WTC11 (cell line): ENCODE results near the gene ASB1. TPM values are rescaled to one million over a fixed set of nuclear protein-coding genes. Genes with fewer than 3 reads are reported as not detected.
A peak's percentile ranks its signal among the peaks of the same experiment; 100 is the strongest.

ENCODE experiments used
- ATF1 ChIP-seq: sonication (generic); formaldehyde crosslinking; IDR thresholded peaks from 2 replicates; pipeline ENCODE4 v1.8.1; 2023; ENCODE audit warnings: mild to moderate bottlenecking, moderate library complexity, missing genetic modification reagents
- CREM ChIP-seq: sonication (generic); formaldehyde crosslinking; IDR thresholded peaks from 2 replicates; pipeline ENCODE4 v1.8.1; 2022; ENCODE audit warnings: mild to moderate bottlenecking, missing genetic modification reagents, moderate library complexity
- E2F4 ChIP-seq: sonication (generic); formaldehyde crosslinking; IDR thresholded peaks from 2 replicates; pipeline ENCODE4 v1.8.1; 2022; ENCODE audit warnings: low read depth, mild to moderate bottlenecking, moderate library complexity, missing genetic modification reagents, borderline replicate concordance
- E2F5 ChIP-seq: sonication (generic); formaldehyde crosslinking; IDR thresholded peaks from 2 replicates; pipeline ENCODE4 v1.8.1; 2022; ENCODE audit warnings: mild to moderate bottlenecking, moderate library complexity, missing genetic modification reagents
- ELF4 ChIP-seq: sonication (generic); formaldehyde crosslinking; IDR thresholded peaks from 2 replicates; pipeline ENCODE4 v1.8.1; 2022; ENCODE audit warnings: low read depth, mild to moderate bottlenecking, moderate library complexity, missing genetic modification reagents
- ESRRA ChIP-seq: sonication (generic); formaldehyde crosslinking; IDR thresholded peaks from 2 replicates; pipeline ENCODE4 v1.8.1; 2022; ENCODE audit warnings: mild to moderate bottlenecking, missing genetic modification reagents, borderline replicate concordance
- FOXP1 ChIP-seq: sonication (generic); formaldehyde crosslinking; IDR thresholded peaks from 2 replicates; pipeline ENCODE4 v1.8.0; 2022; ENCODE audit warnings: missing genetic modification reagents, mild to moderate bottlenecking, moderate library complexity, borderline replicate concordance
- JUN ChIP-seq: sonication (generic); formaldehyde crosslinking; IDR thresholded peaks from 2 replicates; pipeline ENCODE4 v1.8.0; 2023; ENCODE audit warnings: mild to moderate bottlenecking, missing genetic modification reagents
- MYBL2 ChIP-seq: sonication (generic); formaldehyde crosslinking; IDR thresholded peaks from 2 replicates; pipeline ENCODE4 v1.8.1; 2023; ENCODE audit warnings: mild to moderate bottlenecking, moderate library complexity, missing genetic modification reagents
- NFE2L1 ChIP-seq: sonication (generic); formaldehyde crosslinking; IDR thresholded peaks from 2 replicates; pipeline ENCODE4 v1.8.1; 2023; ENCODE audit warnings: missing genetic modification reagents
- RELA ChIP-seq: sonication (generic); formaldehyde crosslinking; IDR thresholded peaks from 2 replicates; pipeline ENCODE4 v1.8.1; 2022; ENCODE audit warnings: missing genetic modification reagents, mild to moderate bottlenecking, borderline replicate concordance
- SMAD4 ChIP-seq: sonication (generic); formaldehyde crosslinking; IDR thresholded peaks from 2 replicates; pipeline ENCODE4 v1.8.0; 2022; ENCODE audit warnings: mild to moderate bottlenecking, missing genetic modification reagents
- SP1 ChIP-seq: sonication (generic); formaldehyde crosslinking; conservative IDR thresholded peaks from 2 replicates; pipeline ENCODE4 v1.8.1; 2022; ENCODE audit warnings: missing genetic modification reagents
- TEAD4 ChIP-seq: sonication (generic); formaldehyde crosslinking; IDR thresholded peaks from 2 replicates; pipeline ENCODE4 v1.8.0; 2022; ENCODE audit warnings: mild to moderate bottlenecking, missing genetic modification reagents
- ZBTB21 ChIP-seq: sonication (generic); formaldehyde crosslinking; IDR thresholded peaks from 2 replicates; pipeline ENCODE4 v1.8.1; 2023; ENCODE audit warnings: mild to moderate bottlenecking, missing genetic modification reagents, borderline replicate concordance
- ZMAT4 ChIP-seq: fragments of 250-450 bp; sonication (Bioruptor Pico); IDR thresholded peaks from 2 replicates; pipeline ENCODE4 v1.9.0; 2021; ENCODE audit warnings: mild to moderate bottlenecking
- ZNF121 ChIP-seq: sonication (generic); formaldehyde crosslinking; IDR thresholded peaks from 2 replicates; pipeline ENCODE4 v1.8.0; 2023; ENCODE audit warnings: missing genetic modification reagents
- ZNF219 ChIP-seq: sonication (generic); formaldehyde crosslinking; IDR thresholded peaks from 2 replicates; pipeline ENCODE4 v1.8.0; 2023; ENCODE audit warnings: missing genetic modification reagents, mild to moderate bottlenecking, borderline replicate concordance
- ZNF263 ChIP-seq: sonication (generic); formaldehyde crosslinking; IDR thresholded peaks from 2 replicates; pipeline ENCODE4 v1.8.1; 2022; ENCODE audit warnings: low read depth, mild to moderate bottlenecking, moderate library complexity, missing genetic modification reagents
- ZNF317 ChIP-seq: sonication (generic); formaldehyde crosslinking; IDR thresholded peaks from 2 replicates; pipeline ENCODE4 v1.8.1; 2023; ENCODE audit warnings: low read depth, mild to moderate bottlenecking, moderate library complexity, missing genetic modification reagents, borderline replicate concordance
- total RNA-seq: library from RNA; stranded (reverse); gene quantifications from 3 replicates; pipeline ENCODE4 v1.2.3, GENCODE V29; 2021
- TF ChIP-seq, protein P1 (sequence below): sonication (generic); formaldehyde crosslinking; IDR thresholded peaks from 2 replicates; pipeline ENCODE4 v1.8.1; 2023; ENCODE audit warnings: mild to moderate bottlenecking, missing genetic modification reagents, borderline replicate concordance
- TF ChIP-seq, protein P2 (sequence below): fragments of 200-600 bp; IDR thresholded peaks from 2 replicates; pipeline ENCODE4 v1.8.0; 2022; ENCODE audit warnings: antibody characterized with exemption
- TF ChIP-seq, protein P3 (sequence below): fragments of 250-450 bp; sonication (Bioruptor Pico); IDR thresholded peaks from 2 replicates; pipeline ENCODE4 v1.8.0; 2021; ENCODE audit warnings: mild to moderate bottlenecking
- TF ChIP-seq, protein P4 (sequence below): fragments of 250-450 bp; sonication (Bioruptor Pico); IDR thresholded peaks from 2 replicates; pipeline ENCODE4 v1.9.0; 2021; ENCODE audit warnings: mild to moderate bottlenecking

ASB1 gene
- total RNA-seq, 1 experiment from 2014 or later = 43.9 TPM

DNA sequence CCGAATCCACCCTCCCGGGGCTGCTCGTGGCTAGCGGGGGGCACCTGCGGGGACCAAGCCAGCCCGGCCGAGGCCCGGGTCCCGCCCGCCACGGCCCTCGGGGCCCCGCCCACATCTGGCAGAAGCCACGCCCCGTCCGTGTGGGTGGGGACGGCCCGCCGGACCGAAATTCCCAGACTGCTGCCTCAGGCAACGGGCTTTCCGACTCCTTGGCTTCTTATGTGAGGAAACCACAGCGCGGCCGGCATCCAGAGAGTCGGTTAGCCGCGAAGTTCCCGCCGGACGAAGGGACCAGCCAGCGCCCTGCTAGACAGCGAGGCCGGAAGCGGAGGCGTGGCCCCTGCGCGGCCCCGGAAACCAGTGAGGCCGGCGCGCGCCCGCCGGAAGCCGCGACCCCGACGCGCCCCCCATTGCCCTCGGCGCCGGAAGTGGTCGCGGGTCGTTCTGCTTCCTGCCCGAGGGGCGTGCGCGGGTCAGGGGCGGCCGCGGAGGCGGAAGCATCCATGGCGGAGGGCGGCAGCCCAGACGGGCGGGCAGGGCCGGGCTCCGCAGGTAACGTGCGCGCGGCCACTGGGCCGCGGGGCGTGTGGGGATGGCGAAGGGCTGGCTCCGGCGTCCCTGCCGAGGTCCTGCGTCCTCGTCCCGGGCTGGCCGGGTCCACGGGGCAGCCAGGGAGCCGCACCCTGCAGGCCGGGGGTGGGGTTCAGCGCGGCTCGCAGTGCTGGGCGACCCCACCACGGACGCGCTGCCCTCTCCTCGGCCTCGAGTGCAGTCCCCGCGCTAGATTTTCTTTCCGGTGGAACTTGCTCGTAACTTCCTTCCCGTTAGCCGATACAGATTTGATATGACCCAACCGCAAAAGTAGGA lies at the start of gene ASB1 (continued):
- TF ChIP-seq, protein P1, sequence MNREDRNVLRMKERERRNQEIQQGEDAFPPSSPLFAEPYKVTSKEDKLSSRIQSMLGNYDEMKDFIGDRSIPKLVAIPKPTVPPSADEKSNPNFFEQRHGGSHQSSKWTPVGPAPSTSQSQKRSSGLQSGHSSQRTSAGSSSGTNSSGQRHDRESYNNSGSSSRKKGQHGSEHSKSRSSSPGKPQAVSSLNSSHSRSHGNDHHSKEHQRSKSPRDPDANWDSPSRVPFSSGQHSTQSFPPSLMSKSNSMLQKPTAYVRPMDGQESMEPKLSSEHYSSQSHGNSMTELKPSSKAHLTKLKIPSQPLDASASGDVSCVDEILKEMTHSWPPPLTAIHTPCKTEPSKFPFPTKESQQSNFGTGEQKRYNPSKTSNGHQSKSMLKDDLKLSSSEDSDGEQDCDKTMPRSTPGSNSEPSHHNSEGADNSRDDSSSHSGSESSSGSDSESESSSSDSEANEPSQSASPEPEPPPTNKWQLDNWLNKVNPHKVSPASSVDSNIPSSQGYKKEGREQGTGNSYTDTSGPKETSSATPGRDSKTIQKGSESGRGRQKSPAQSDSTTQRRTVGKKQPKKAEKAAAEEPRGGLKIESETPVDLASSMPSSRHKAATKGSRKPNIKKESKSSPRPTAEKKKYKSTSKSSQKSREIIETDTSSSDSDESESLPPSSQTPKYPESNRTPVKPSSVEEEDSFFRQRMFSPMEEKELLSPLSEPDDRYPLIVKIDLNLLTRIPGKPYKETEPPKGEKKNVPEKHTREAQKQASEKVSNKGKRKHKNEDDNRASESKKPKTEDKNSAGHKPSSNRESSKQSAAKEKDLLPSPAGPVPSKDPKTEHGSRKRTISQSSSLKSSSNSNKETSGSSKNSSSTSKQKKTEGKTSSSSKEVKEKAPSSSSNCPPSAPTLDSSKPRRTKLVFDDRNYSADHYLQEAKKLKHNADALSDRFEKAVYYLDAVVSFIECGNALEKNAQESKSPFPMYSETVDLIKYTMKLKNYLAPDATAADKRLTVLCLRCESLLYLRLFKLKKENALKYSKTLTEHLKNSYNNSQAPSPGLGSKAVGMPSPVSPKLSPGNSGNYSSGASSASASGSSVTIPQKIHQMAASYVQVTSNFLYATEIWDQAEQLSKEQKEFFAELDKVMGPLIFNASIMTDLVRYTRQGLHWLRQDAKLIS = no peak
- TF ChIP-seq ATF1 (no peak), FOXP1 (peak; percentile 72), NFE2L1 (no peak), MYBL2 (peak; percentile 55; the same call in 1 of the 2 replicates), ZMAT4 (CRISPR knock-in tag) (no peak), SMAD4 (CRISPR knock-in tag) (no peak), ZNF121 (CRISPR knock-in tag) (no peak), SP1 (CRISPR knock-in tag) (peak; percentile 92), JUN (CRISPR knock-in tag) (0 out of 2 replicates have a peak, but pooled peaks have one; percentile 50), RELA (no peak), ZNF219 (CRISPR knock-in tag) (no peak), E2F5 (no peak), ZNF263 (CRISPR knock-in tag) (no peak; the same call in 1 of the 2 replicates), ZNF317 (CRISPR knock-in tag) (no peak), CREM (peak; percentile 68; the same call in 1 of the 2 replicates), ESRRA (CRISPR knock-in tag) (peak; percentile 78; the same call in 1 of the 2 replicates), TEAD4 (no peak), ELF4 (CRISPR knock-in tag) (0 out of 2 replicates have a peak, but pooled peaks have one; percentile 21), ZBTB21 (CRISPR knock-in tag) (no peak), E2F4 (CRISPR knock-in tag) (no peak)
- TF ChIP-seq, protein P2, sequence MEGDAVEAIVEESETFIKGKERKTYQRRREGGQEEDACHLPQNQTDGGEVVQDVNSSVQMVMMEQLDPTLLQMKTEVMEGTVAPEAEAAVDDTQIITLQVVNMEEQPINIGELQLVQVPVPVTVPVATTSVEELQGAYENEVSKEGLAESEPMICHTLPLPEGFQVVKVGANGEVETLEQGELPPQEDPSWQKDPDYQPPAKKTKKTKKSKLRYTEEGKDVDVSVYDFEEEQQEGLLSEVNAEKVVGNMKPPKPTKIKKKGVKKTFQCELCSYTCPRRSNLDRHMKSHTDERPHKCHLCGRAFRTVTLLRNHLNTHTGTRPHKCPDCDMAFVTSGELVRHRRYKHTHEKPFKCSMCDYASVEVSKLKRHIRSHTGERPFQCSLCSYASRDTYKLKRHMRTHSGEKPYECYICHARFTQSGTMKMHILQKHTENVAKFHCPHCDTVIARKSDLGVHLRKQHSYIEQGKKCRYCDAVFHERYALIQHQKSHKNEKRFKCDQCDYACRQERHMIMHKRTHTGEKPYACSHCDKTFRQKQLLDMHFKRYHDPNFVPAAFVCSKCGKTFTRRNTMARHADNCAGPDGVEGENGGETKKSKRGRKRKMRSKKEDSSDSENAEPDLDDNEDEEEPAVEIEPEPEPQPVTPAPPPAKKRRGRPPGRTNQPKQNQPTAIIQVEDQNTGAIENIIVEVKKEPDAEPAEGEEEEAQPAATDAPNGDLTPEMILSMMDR = no peak
- TF ChIP-seq, protein P3, sequence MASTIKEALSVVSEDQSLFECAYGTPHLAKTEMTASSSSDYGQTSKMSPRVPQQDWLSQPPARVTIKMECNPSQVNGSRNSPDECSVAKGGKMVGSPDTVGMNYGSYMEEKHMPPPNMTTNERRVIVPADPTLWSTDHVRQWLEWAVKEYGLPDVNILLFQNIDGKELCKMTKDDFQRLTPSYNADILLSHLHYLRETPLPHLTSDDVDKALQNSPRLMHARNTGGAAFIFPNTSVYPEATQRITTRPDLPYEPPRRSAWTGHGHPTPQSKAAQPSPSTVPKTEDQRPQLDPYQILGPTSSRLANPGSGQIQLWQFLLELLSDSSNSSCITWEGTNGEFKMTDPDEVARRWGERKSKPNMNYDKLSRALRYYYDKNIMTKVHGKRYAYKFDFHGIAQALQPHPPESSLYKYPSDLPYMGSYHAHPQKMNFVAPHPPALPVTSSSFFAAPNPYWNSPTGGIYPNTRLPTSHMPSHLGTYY = no peak
- TF ChIP-seq, protein P4, sequence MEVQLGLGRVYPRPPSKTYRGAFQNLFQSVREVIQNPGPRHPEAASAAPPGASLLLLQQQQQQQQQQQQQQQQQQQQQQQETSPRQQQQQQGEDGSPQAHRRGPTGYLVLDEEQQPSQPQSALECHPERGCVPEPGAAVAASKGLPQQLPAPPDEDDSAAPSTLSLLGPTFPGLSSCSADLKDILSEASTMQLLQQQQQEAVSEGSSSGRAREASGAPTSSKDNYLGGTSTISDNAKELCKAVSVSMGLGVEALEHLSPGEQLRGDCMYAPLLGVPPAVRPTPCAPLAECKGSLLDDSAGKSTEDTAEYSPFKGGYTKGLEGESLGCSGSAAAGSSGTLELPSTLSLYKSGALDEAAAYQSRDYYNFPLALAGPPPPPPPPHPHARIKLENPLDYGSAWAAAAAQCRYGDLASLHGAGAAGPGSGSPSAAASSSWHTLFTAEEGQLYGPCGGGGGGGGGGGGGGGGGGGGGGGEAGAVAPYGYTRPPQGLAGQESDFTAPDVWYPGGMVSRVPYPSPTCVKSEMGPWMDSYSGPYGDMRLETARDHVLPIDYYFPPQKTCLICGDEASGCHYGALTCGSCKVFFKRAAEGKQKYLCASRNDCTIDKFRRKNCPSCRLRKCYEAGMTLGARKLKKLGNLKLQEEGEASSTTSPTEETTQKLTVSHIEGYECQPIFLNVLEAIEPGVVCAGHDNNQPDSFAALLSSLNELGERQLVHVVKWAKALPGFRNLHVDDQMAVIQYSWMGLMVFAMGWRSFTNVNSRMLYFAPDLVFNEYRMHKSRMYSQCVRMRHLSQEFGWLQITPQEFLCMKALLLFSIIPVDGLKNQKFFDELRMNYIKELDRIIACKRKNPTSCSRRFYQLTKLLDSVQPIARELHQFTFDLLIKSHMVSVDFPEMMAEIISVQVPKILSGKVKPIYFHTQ (CRISPR knock-in tag) = no peak
